ENCODE measurements around the gene NDUFS6. TPM values are rescaled to one million over a fixed set of nuclear protein-coding genes. Genes with fewer than 3 reads are reported as not detected.

The NDUFS6 gene
- total RNA-seq, 6 experiments from 2014 or later = 33.7 to 55.7 (median 46.2) TPM

- TF ChIP-seq, protein P1, sequence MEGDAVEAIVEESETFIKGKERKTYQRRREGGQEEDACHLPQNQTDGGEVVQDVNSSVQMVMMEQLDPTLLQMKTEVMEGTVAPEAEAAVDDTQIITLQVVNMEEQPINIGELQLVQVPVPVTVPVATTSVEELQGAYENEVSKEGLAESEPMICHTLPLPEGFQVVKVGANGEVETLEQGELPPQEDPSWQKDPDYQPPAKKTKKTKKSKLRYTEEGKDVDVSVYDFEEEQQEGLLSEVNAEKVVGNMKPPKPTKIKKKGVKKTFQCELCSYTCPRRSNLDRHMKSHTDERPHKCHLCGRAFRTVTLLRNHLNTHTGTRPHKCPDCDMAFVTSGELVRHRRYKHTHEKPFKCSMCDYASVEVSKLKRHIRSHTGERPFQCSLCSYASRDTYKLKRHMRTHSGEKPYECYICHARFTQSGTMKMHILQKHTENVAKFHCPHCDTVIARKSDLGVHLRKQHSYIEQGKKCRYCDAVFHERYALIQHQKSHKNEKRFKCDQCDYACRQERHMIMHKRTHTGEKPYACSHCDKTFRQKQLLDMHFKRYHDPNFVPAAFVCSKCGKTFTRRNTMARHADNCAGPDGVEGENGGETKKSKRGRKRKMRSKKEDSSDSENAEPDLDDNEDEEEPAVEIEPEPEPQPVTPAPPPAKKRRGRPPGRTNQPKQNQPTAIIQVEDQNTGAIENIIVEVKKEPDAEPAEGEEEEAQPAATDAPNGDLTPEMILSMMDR (IDR thresholded peaks at IDR 0.05) = no peak
- H3K4me1 Mint-ChIP-seq (ENCODE audit: low read depth) = peaks cover 9% of the 10 kb centered on the region; the same call in 1 of the 2 replicates
- H3K27ac Mint-ChIP-seq = no peak overlapping the region
- H3K27me3 Mint-ChIP-seq (ENCODE audit: insufficient read depth) = peaks cover 8% of the 10 kb centered on the region
- H3K9me3 Mint-ChIP-seq = no peaks in the 10 kb centered on the region
- no peak overlapping the region for H3K4me3 Mint-ChIP-seq
- no peak for DNase-seq
- H3K36me3 Mint-ChIP-seq (ENCODE audit: low read depth) = peaks cover 17% of the 10 kb centered on the region
Measured at GRCh38 chr5:1827886-1828397, 26.7 kb downstream of the NDUFS6 start.

DNA sequence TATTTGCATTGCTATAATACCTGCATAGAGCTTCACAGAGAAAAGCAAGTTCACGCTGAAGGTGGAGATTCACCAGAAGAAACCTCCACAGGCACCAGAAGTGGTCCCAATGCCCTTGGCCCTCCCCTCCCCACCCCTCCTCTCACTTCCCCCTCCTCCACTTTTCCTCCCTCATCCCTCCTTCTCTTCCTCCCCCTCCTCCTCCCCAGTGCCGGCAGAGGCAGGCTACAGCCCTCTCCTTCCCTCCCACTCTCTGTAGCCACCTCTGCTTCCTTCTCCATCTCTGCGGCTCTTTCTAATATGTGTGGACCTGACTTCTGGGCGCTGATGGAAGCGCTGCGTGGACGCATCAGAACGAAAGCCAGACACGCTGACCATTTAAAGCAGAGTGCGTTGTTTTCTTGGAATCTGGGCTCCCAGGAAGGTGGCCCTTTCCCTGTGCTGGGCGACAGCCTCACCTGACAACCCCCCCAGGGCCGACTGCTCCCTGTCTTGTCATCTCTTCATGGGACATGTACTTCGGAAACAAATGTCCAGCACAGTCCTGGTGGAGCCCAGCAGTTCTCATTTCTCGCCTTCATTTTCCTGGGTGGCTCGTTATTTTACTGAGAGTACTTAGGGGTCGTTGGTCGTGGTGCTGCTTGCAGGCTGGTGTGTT, 29.5 kb downstream of the NDUFS6 start:
- Mint-ChIP-seq H3K4me3 (no peak overlapping the region), H3K36me3 (ENCODE audit: low read depth) (peaks cover 17% of the 10 kb centered on the region), H3K27ac (no peak overlapping the region), H3K27me3 (ENCODE audit: insufficient read depth) (peaks cover 25% of the 10 kb centered on the region), H3K4me1 (ENCODE audit: low read depth) (peaks cover 9% of the 10 kb centered on the region; the same call in 1 of the 2 replicates), H3K9me3 (no peaks in the 10 kb centered on the region)
- DNase-seq = no peak
- TF ChIP-seq, protein P1 (IDR thresholded peaks at IDR 0.05) = no peak

GRCh38 chr5:1831257-1831656, 30.1 kb downstream of the NDUFS6 start:
- peaks cover 28% of the 10 kb centered on the region for H3K27me3 Mint-ChIP-seq (ENCODE audit: insufficient read depth)
- peaks cover 13% of the 10 kb centered on the region for H3K36me3 Mint-ChIP-seq (ENCODE audit: low read depth)
- TF ChIP-seq, protein P1 (IDR thresholded peaks at IDR 0.05) = no peak
- DNase-seq = no peak
- H3K4me1 Mint-ChIP-seq (ENCODE audit: low read depth) = peaks cover 9% of the 10 kb centered on the region; the same call in 1 of the 2 replicates
- H3K27ac Mint-ChIP-seq = no peak overlapping the region
- H3K9me3 Mint-ChIP-seq = no peaks in the 10 kb centered on the region
- H3K4me3 Mint-ChIP-seq = no peak overlapping the region

DNA sequence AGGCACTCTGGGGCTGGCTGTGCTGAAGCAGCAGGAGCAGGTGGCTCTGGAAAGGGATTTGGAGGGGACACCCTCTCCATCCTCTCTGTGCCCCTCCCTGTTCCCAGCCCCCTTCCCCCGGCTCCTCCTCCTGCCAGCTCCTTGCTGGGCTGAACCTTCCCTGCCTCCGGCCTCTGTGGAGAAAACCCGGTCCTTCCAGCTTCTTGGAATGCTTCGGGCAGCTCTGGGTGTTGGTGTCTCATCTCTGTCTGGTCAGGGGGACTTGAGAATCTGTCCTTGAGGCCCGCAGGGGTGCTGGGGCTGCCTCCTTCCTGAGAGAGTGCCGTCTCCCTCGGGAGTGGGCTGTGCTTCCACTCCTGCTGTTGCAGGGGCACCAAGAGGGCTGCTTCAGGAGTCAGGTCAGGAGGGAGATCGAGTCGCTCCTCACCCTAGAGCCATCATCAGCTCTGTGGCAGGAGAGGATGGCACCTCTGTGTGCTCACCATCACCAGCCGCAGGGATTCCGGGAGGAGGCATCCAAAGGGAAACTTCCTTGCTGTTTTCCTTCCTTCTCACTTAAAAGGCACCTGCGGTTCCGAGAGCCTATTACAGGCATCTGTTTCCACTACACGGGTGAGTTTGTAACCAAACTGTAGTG, 30.6 kb downstream of the NDUFS6 start:
- Mint-ChIP-seq H3K27me3 (ENCODE audit: insufficient read depth) (peaks cover 30% of the 10 kb centered on the region), H3K4me1 (ENCODE audit: low read depth) (peaks cover 9% of the 10 kb centered on the region; the same call in 1 of the 2 replicates), H3K27ac (no peak overlapping the region), H3K36me3 (ENCODE audit: low read depth) (peaks cover 10% of the 10 kb centered on the region), H3K4me3 (no peak overlapping the region), H3K9me3 (no peaks in the 10 kb centered on the region)
- peak; percentile 13 for DNase-seq
- TF ChIP-seq, protein P1 (IDR thresholded peaks at IDR 0.05) = no peak

DNA sequence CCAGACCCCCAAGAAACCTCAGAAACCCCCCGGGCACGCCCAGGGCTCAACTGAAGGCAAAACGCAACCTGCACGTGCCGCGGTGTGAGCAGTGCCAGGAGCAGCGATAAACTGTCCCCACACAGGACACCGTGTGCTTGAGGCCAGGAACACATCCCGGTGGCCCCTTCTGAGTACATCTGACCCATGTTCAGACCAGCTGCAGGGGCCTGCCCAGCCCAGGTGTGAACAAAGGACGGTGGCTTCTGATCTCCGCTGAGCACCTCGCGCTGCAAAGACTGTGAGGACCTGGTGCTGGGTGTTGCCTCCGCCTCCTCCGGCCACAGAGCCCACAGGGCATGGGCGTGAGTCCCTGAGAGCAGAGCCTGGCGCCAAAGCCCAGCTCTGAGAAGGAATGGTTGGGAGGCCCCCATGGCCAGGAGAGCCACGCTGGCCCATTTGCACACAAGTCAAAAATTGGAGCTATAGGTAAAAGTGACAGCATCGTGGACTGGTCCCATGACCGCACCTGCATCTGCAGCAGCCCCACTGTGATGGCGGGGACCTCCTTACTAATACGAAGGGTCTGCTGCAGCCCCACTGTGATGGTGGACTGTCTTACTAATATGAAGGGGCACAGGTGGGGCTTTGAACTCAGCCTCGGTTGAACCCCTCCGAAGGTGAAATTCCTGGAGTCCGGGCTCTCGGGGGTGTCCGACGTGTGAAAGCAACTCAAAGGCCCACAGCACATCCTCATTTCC, 31.5 kb downstream of the NDUFS6 start:
- DNase-seq = no peak
- H3K27me3 Mint-ChIP-seq (ENCODE audit: insufficient read depth) = peaks cover 30% of the 10 kb centered on the region
- peaks cover 9% of the 10 kb centered on the region; the same call in 1 of the 2 replicates for H3K4me1 Mint-ChIP-seq (ENCODE audit: low read depth)
- H3K4me3 Mint-ChIP-seq = no peak overlapping the region
- no peak overlapping the region for H3K27ac Mint-ChIP-seq
- H3K36me3 Mint-ChIP-seq (ENCODE audit: low read depth) = 0 out of 2 replicates have a peak, but pooled peaks cover 2% of the 10 kb centered on the region
- TF ChIP-seq, protein P1 (IDR thresholded peaks at IDR 0.05) = no peak
- no peaks in the 10 kb centered on the region for H3K9me3 Mint-ChIP-seq

All from HFFc6 (cell line).